Measurements from ENCODE around the gene GALNS.

GRCh38 chr16:88886420-88886844, 29.7 kb upstream of the GALNS start:
- TF ChIP-seq NRF1 (IDR thresholded peaks at IDR 0.05; ENCODE audit: low read depth, low read length), result no peak
- no peak for TF ChIP-seq CTCF (IDR thresholded peaks at IDR 0.05; ENCODE audit: control extremely low read depth in 1 of 3, insufficient read depth in 1 of 3, low read depth in 1 of 3, low read length in 3 of 3)
- TF ChIP-seq POLR2A (IDR thresholded peaks at IDR 0.05; ENCODE audit: control extremely low read depth in 1 of 2, low read depth in 2 of 2, low read length in 2 of 2), result no peak
- TF ChIP-seq RNF2 (IDR thresholded peaks at IDR 0.05; ENCODE audit: borderline replicate concordance, low read depth, low read length, missing control alignments, poor library complexity, severe bottlenecking), result no peak
